ENCODE results near the gene VWA5A. TPM values are rescaled to one million over a fixed set of nuclear protein-coding genes. Genes with fewer than 3 reads are reported as not detected.

The VWA5A gene
- total and polyA plus RNA-seq, 2 of the 13 experiments (the other 11 are each of a cell fraction or from before 2014, with no cell fraction given) = 1.3 to 1.8 TPM

DNA sequence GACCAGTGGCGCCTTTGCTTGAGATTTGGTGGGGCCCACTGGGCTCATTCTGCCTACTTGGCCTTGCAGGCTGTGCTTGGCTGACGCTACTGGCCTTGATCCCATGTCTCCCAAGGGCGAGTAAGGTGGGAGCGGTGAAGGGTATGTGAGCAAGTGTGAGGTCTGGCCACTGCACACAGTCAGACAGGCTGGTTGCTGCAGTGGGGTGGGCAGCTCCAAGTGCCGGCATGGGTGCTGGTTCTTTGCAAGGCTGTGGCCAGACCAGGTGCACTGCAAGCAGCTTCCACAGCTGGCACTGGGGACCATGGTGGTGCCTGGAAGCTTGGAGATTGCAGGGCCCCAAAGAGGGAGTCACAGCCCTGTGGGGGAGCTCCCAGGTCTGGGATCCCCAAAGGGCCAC, 40.7 kb upstream of the VWA5A start:
- ChIA-PET POLR2A (no interaction called here), CTCF (ENCODE audit: low intra/inter-chr PET ratio, low total read pairs) (no interaction called here)
- Histone ChIP-seq H3K79me2 (ENCODE audit: insufficient read depth, low read length) (no peaks in the 10 kb centered on the region), H3K4me3 (replicated peaks in 1 of 3; ENCODE audit: insufficient read depth in 1 of 3, low read depth in 2 of 3, low read length in 3 of 3) (no peak overlapping the region), H4K20me1 (ENCODE audit: insufficient read depth, low read length) (no peaks in the 10 kb centered on the region), H2AFZ (ENCODE audit: low read length) (no peak overlapping the region), H3K27ac (ENCODE audit: extremely low read length, insufficient read depth, low read length) (no peak overlapping the region), H3K9me3 (ENCODE audit: low read length) (no peaks in the 10 kb centered on the region), H3K9ac (ENCODE audit: insufficient read depth, low read depth, low read length) (no peak overlapping the region), H3K4me2 (ENCODE audit: low read depth, low read length) (no peak overlapping the region), H3K27me3 (ENCODE audit: control insufficient read depth in 1 of 2, insufficient read depth in 2 of 2, low read length in 2 of 2) (peaks cover 10 to 23% of the 10 kb centered on the region in 2 experiments; a peak in 4 of 5 replicates), H3K36me3 (replicated peaks in 1 of 2; ENCODE audit: control insufficient read depth in 1 of 2, insufficient read depth in 2 of 2, low read length in 2 of 2) (no peaks in the 10 kb centered on the region), H3K4me1 (ENCODE audit: insufficient read depth, low read length) (0 out of 2 replicates have a peak, but pooled peaks cover 9% of the 10 kb centered on the region)
- no TSS peak for BruUV-seq (replicated peaks)
- ATAC-seq (no peak), FAIRE-seq (no peak), DNase-seq (ENCODE audit: low spot score) (no peak)
- in situ Hi-C loops (cut with HindIII; ENCODE audit: extremely low pct_ligation_motif_present, low pct_unique_long_range_greater_than_20kb) = no loop called here
- no peak for TF ChIP-seq ETS1 (CRISPR knock-in tag; IDR thresholded peaks at IDR 0.05)
- TF ChIP-seq ZNF691 (CRISPR knock-in tag; IDR thresholded peaks at IDR 0.05; ENCODE audit: borderline replicate concordance, low read depth) = no peak
- no peak for TF ChIP-seq ZNF616 (CRISPR knock-in tag; IDR thresholded peaks at IDR 0.05; ENCODE audit: low read depth)
- TF ChIP-seq NFKBIZ (CRISPR knock-in tag; IDR thresholded peaks at IDR 0.05) = no peak
- TF ChIP-seq JUND (CRISPR knock-in tag; IDR thresholded peaks at IDR 0.05) = no peak
- TF ChIP-seq, protein P1, sequence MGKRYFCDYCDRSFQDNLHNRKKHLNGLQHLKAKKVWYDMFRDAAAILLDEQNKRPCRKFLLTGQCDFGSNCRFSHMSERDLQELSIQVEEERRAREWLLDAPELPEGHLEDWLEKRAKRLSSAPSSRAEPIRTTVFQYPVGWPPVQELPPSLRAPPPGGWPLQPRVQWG (CRISPR knock-in tag; IDR thresholded peaks at IDR 0.05; ENCODE audit: borderline replicate concordance, low read depth) = no peak
- TF ChIP-seq PHF21A (CRISPR knock-in tag; IDR thresholded peaks at IDR 0.05) = no peak
- TF ChIP-seq ZBTB7A (CRISPR knock-in tag; IDR thresholded peaks at IDR 0.05) = no peak
- no peak for TF ChIP-seq ZNF333 (CRISPR knock-in tag; IDR thresholded peaks at IDR 0.05; ENCODE audit: borderline replicate concordance)
- intact Hi-C loops (cut with micrococcal nuclease; ENCODE audit: unreplicated experiment) = no loop called here
- 9% methylated on average over 5 of the region's 5 CpGs for WGBS (ENCODE audit: low lambda C conversion rate)

Measured in HepG2 (cell line).